Hepatocyte (in vitro differentiated cells): ENCODE results near the gene CSN3.

ENCODE experiments used
- CTCF ChIP-seq: fragments of 200-600 bp; sonication (generic); IDR thresholded peaks from 2 replicates; pipeline ENCODE4 v1.5.1; 2016; ENCODE audit warnings: antibody characterized with exemption, mild to moderate bottlenecking; ENCODE audit not compliant: poor library complexity
- EZH2phosphoT487 ChIP-seq: fragments of 200-600 bp; sonication (generic); IDR thresholded peaks from one replicate; pipeline ENCODE4 v1.6.1; 2018; ENCODE audit warnings: antibody characterized with exemption, mild to moderate bottlenecking, low read depth, moderate library complexity; ENCODE audit not compliant: unreplicated experiment, severe bottlenecking

GRCh38 chr4:70298051-70298450 lies 55.7 kb downstream of the CSN3 start:
- no peak for TF ChIP-seq CTCF
- no peak for TF ChIP-seq EZH2phosphoT487
